Measurements from ENCODE around the gene ANKRD39.

ANKRD39 gene

DNA sequence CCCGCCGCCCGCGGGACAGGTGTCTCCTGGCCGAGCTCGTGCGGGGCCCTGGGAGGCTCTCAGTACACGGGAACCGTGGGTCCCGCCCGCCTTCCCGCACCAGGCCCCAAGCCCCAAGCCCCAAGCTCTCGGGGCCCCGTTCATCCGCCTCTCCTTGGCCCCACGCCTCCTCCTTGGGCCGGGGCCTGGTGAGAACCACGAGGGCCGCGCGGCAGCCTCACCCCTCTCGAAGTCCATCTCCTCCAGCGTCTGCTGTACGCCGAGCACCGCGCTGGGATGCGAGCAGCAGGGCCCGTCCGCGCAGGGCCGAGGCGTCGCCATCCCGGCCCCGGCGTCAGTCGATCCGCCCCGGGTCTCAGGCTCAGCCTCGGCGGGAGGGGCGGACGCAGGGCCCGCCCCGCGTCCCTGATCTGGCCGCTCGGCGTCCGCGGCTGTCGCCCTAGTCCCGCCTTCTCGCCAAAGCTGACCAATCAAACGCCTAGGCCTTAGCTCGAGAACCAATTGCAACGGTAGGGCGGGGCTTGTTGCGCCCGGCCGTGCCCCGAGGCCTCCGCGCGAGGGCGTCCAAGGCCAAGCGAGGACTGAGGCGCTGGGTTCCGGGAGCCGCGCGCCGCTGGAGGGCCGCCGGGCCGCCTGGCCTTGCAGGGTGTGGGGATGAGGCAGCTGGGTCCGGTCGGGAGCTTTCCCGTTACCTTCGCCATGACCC is at the start of gene ANKRD39:
Gene ANKRD39, minus strand, starts transcription at position 350 of the 706 bp plus-strand sequence. Its CDS starts 29 bp downstream, at position 321.
- Histone ChIP-seq H3K27me3 (ENCODE audit: control insufficient read depth in 1 of 2, insufficient read depth in 2 of 2, low read length in 2 of 2) (no peaks in the 10 kb centered on the region), H3K9ac (ENCODE audit: low read depth in 1 of 2, low read length in 2 of 2) (peak within 1 kb of the TSS; percentile 77 to 84), H3K4me3 (ENCODE audit: low read depth in 1 of 2, low read length in 2 of 2) (peak within 1 kb of the TSS; percentile 75 to 92), H3K9me3 (ENCODE audit: control insufficient read depth in 1 of 2, low read length in 2 of 2) (no peaks in the 10 kb centered on the region), H3K36me3 (ENCODE audit: control insufficient read depth in 1 of 2, insufficient read depth in 2 of 2, low read length in 2 of 2) (peaks cover 7 to 29% of the 10 kb centered on the region in 2 donors), H3K4me1 (ENCODE audit: control insufficient read depth in 1 of 2, insufficient read depth in 2 of 2, low read length in 2 of 2) (peaks cover 26 to 27% of the 10 kb centered on the region in 2 donors), H3K27ac (ENCODE audit: low read depth, low read length) (peak within 1 kb of the TSS; percentile 62)

DNA sequence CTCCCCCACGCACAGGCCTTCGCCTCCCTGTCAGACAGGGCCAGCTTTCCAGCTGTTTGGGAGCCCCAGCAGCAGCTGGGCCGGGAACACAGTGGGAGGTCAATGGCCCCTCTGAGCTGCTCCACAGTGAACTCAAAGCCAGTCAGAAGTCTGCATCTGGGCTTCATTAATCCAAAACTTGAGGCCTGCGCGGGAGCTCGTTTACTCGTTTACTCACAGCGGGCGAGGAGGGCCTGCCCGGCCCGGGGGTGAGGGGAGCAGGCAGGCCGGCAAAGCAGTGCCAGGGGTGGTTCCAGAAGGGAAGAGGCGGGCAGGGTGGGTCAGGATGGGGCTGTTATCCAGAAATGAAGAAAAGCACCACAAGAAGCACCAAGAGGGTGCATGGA is 48.9 kb upstream of the ANKRD39 start:
- no peaks in the 10 kb centered on the region for H3K9me3 ChIP-seq (ENCODE audit: control insufficient read depth in 1 of 2, low read length in 2 of 2)
- H3K4me3 ChIP-seq (ENCODE audit: low read depth in 1 of 2, low read length in 2 of 2) = no peak overlapping the region
- H3K4me1 ChIP-seq (ENCODE audit: control insufficient read depth in 1 of 2, insufficient read depth in 2 of 2, low read length in 2 of 2) = peaks cover 0 to 6% of the 10 kb centered on the region in 2 donors
- no peaks in the 10 kb centered on the region for H3K27me3 ChIP-seq (ENCODE audit: control insufficient read depth in 1 of 2, insufficient read depth in 2 of 2, low read length in 2 of 2)
- H3K36me3 ChIP-seq (ENCODE audit: control insufficient read depth in 1 of 2, insufficient read depth in 2 of 2, low read length in 2 of 2) = no peaks in the 10 kb centered on the region
- no peak overlapping the region for H3K9ac ChIP-seq (ENCODE audit: low read depth in 1 of 2, low read length in 2 of 2)
- H3K27ac ChIP-seq (ENCODE audit: low read depth, low read length) = peak overlapping the region; percentile 50

GRCh38 chr2:96903815-96904214 is 46.0 kb upstream of the ANKRD39 start:
- Histone ChIP-seq H3K9me3 (ENCODE audit: control insufficient read depth in 1 of 2, low read length in 2 of 2) (no peaks in the 10 kb centered on the region), H3K9ac (ENCODE audit: low read depth in 1 of 2, low read length in 2 of 2) (no peak overlapping the region), H3K36me3 (ENCODE audit: control insufficient read depth in 1 of 2, insufficient read depth in 2 of 2, low read length in 2 of 2) (no peaks in the 10 kb centered on the region), H3K27me3 (ENCODE audit: control insufficient read depth in 1 of 2, insufficient read depth in 2 of 2, low read length in 2 of 2) (no peaks in the 10 kb centered on the region), H3K4me3 (ENCODE audit: low read depth in 1 of 2, low read length in 2 of 2) (no peak overlapping the region), H3K27ac (ENCODE audit: low read depth, low read length) (no peak overlapping the region), H3K4me1 (ENCODE audit: control insufficient read depth in 1 of 2, insufficient read depth in 2 of 2, low read length in 2 of 2) (peaks cover 0 to 6% of the 10 kb centered on the region in 2 donors)

GRCh38 chr2:96903318-96903717 is 45.5 kb upstream of the ANKRD39 start:
- peaks cover 0 to 6% of the 10 kb centered on the region in 2 donors for H3K4me1 ChIP-seq (ENCODE audit: control insufficient read depth in 1 of 2, insufficient read depth in 2 of 2, low read length in 2 of 2)
- no peaks in the 10 kb centered on the region for H3K27me3 ChIP-seq (ENCODE audit: control insufficient read depth in 1 of 2, insufficient read depth in 2 of 2, low read length in 2 of 2)
- no peaks in the 10 kb centered on the region for H3K9me3 ChIP-seq (ENCODE audit: control insufficient read depth in 1 of 2, low read length in 2 of 2)
- H3K4me3 ChIP-seq (ENCODE audit: low read depth in 1 of 2, low read length in 2 of 2) = no peak overlapping the region
- no peak overlapping the region for H3K9ac ChIP-seq (ENCODE audit: low read depth in 1 of 2, low read length in 2 of 2)
- no peak overlapping the region for H3K27ac ChIP-seq (ENCODE audit: low read depth, low read length)
- no peaks in the 10 kb centered on the region for H3K36me3 ChIP-seq (ENCODE audit: control insufficient read depth in 1 of 2, insufficient read depth in 2 of 2, low read length in 2 of 2)

DNA sequence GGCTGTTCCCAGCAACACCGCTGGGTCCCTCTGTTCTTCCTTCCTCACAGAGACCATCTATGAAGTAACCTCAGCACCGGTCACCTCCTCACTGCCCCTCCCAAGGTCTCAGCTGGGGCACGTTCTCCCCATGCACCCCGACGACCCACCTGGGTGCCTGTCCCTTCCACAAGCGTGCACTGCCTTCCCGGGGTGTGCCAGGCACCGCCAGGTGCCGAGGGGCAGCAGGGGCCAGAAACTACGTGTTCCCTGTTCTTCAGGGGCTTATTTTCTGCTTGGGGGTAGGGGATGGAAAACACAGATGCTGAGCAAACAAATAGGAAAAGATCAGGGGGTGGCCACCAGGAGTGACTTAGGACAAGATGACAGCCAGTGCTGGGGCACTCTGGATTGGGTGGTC is 42.4 kb upstream of the ANKRD39 start:
- H3K36me3 ChIP-seq (ENCODE audit: control insufficient read depth in 1 of 2, insufficient read depth in 2 of 2, low read length in 2 of 2) = no peaks in the 10 kb centered on the region
- H3K4me1 ChIP-seq (ENCODE audit: control insufficient read depth in 1 of 2, insufficient read depth in 2 of 2, low read length in 2 of 2) = peaks cover 9 to 11% of the 10 kb centered on the region in 2 donors
- no peak overlapping the region for H3K4me3 ChIP-seq (ENCODE audit: low read depth in 1 of 2, low read length in 2 of 2)
- no peak overlapping the region for H3K9ac ChIP-seq (ENCODE audit: low read depth in 1 of 2, low read length in 2 of 2)
- H3K27me3 ChIP-seq (ENCODE audit: control insufficient read depth in 1 of 2, insufficient read depth in 2 of 2, low read length in 2 of 2) = no peaks in the 10 kb centered on the region
- H3K27ac ChIP-seq (ENCODE audit: low read depth, low read length) = no peak overlapping the region
- no peaks in the 10 kb centered on the region for H3K9me3 ChIP-seq (ENCODE audit: control insufficient read depth in 1 of 2, low read length in 2 of 2)

DNA sequence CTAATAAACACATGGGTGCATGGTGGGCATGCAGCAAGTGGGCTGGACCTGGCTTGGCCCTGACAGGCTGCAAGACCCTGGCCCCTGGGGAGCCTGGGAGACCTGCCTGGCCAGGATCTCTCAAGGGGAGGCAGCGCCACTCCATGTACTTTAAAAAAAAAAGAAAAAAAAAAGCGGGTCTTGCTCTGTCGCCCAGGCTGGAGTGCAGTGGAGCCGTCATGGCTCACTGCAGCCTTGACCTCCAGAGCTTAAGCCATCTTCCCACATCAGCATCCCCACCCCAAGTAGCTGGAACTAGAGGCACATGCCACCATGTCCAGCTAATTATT is 41.6 kb upstream of the ANKRD39 start:
- H3K27ac ChIP-seq (ENCODE audit: low read depth, low read length) = no peak overlapping the region
- H3K4me1 ChIP-seq (ENCODE audit: control insufficient read depth in 1 of 2, insufficient read depth in 2 of 2, low read length in 2 of 2) = peaks cover 10 to 15% of the 10 kb centered on the region in 2 donors
- no peaks in the 10 kb centered on the region for H3K9me3 ChIP-seq (ENCODE audit: control insufficient read depth in 1 of 2, low read length in 2 of 2)
- no peak overlapping the region for H3K9ac ChIP-seq (ENCODE audit: low read depth in 1 of 2, low read length in 2 of 2)
- H3K36me3 ChIP-seq (ENCODE audit: control insufficient read depth in 1 of 2, insufficient read depth in 2 of 2, low read length in 2 of 2) = no peaks in the 10 kb centered on the region
- H3K27me3 ChIP-seq (ENCODE audit: control insufficient read depth in 1 of 2, insufficient read depth in 2 of 2, low read length in 2 of 2) = no peaks in the 10 kb centered on the region
- no peak overlapping the region for H3K4me3 ChIP-seq (ENCODE audit: low read depth in 1 of 2, low read length in 2 of 2)

GRCh38 chr2:96898641-96899412 is 41.0 kb upstream of the ANKRD39 start:
- Histone ChIP-seq H3K27ac (ENCODE audit: low read depth, low read length) (no peak overlapping the region), H3K9ac (ENCODE audit: low read depth in 1 of 2, low read length in 2 of 2) (no peak overlapping the region), H3K9me3 (ENCODE audit: control insufficient read depth in 1 of 2, low read length in 2 of 2) (no peaks in the 10 kb centered on the region), H3K36me3 (ENCODE audit: control insufficient read depth in 1 of 2, insufficient read depth in 2 of 2, low read length in 2 of 2) (no peaks in the 10 kb centered on the region), H3K4me3 (ENCODE audit: low read depth in 1 of 2, low read length in 2 of 2) (no peak overlapping the region), H3K4me1 (ENCODE audit: control insufficient read depth in 1 of 2, insufficient read depth in 2 of 2, low read length in 2 of 2) (peaks cover 10 to 15% of the 10 kb centered on the region in 2 donors), H3K27me3 (ENCODE audit: control insufficient read depth in 1 of 2, insufficient read depth in 2 of 2, low read length in 2 of 2) (no peaks in the 10 kb centered on the region)

- H3K9me3 ChIP-seq (ENCODE audit: control insufficient read depth in 1 of 2, low read length in 2 of 2) = no peaks in the 10 kb centered on the region
- H3K9ac ChIP-seq (ENCODE audit: low read depth in 1 of 2, low read length in 2 of 2) = no peak overlapping the region
- H3K4me1 ChIP-seq (ENCODE audit: control insufficient read depth in 1 of 2, insufficient read depth in 2 of 2, low read length in 2 of 2) = peaks cover 10 to 15% of the 10 kb centered on the region in 2 donors
- no peak overlapping the region for H3K4me3 ChIP-seq (ENCODE audit: low read depth in 1 of 2, low read length in 2 of 2)
- H3K36me3 ChIP-seq (ENCODE audit: control insufficient read depth in 1 of 2, insufficient read depth in 2 of 2, low read length in 2 of 2) = no peaks in the 10 kb centered on the region
- no peak overlapping the region for H3K27ac ChIP-seq (ENCODE audit: low read depth, low read length)
- no peaks in the 10 kb centered on the region for H3K27me3 ChIP-seq (ENCODE audit: control insufficient read depth in 1 of 2, insufficient read depth in 2 of 2, low read length in 2 of 2)
These were observed 40.3 kb upstream of the ANKRD39 start for GRCh38 chr2:96898135-96898505.

- Histone ChIP-seq H3K36me3 (ENCODE audit: control insufficient read depth in 1 of 2, insufficient read depth in 2 of 2, low read length in 2 of 2) (no peaks in the 10 kb centered on the region), H3K27me3 (ENCODE audit: control insufficient read depth in 1 of 2, insufficient read depth in 2 of 2, low read length in 2 of 2) (no peaks in the 10 kb centered on the region), H3K9me3 (ENCODE audit: control insufficient read depth in 1 of 2, low read length in 2 of 2) (no peaks in the 10 kb centered on the region), H3K9ac (ENCODE audit: low read depth in 1 of 2, low read length in 2 of 2) (no peak overlapping the region), H3K4me3 (ENCODE audit: low read depth in 1 of 2, low read length in 2 of 2) (no peak overlapping the region), H3K4me1 (ENCODE audit: control insufficient read depth in 1 of 2, insufficient read depth in 2 of 2, low read length in 2 of 2) (peaks cover 10 to 15% of the 10 kb centered on the region in 2 donors), H3K27ac (ENCODE audit: low read depth, low read length) (no peak overlapping the region)
These were observed 39.8 kb upstream of the ANKRD39 start for GRCh38 chr2:96897491-96898134.
